Pancreas (tissue), 10 donors: ENCODE data around the gene PFKP. TPM values are rescaled to one million over a fixed set of nuclear protein-coding genes. Genes with fewer than 3 reads are reported as not detected.

Source experiments
- ATAC-seq, 4 donors: fragments of 200-7000 bp; cut with Tn5 transposase; one replicate each; pipeline versions ENCODE4 v1.8.0 to v1.9.1; 2020; ENCODE audit warnings: mild to moderate bottlenecking in 4 of 4, moderate library complexity in 4 of 4
- DNase-seq, 6 donors: peaks; one replicate each; pipeline ENCODE4 v3.0.0-alpha.2; 2020
- FAIRE-seq: peaks from 2 replicates; lab custom pipeline; 2012; peaks lifted over from hg19 to GRCh38; lab: Jason Lieb, UNC
- H3K27ac ChIP-seq, 4 donors: fragments of 200-600 bp; sonication (generic); 1 replicate in 3 of 4; 2 replicates in 1 of 4; pipeline versions ENCODE4 v1.5.0 to v1.8.0; 2020
- H3K27me3 ChIP-seq, 4 donors: fragments of 200-600 bp; one replicate each; pipeline ENCODE4 v1.8.0; 2021
- H3K36me3 ChIP-seq, 3 donors: fragments of 200-600 bp; sonication (generic) in 1 of 3; one replicate each; pipeline versions ENCODE4 v1.5.0 to v1.8.0; 2020 to 2021
- H3K4me1 ChIP-seq, 3 donors: fragments of 200-600 bp; one replicate each; pipeline ENCODE4 v1.8.0; 2021
- H3K4me3 ChIP-seq, 4 donors: fragments of 200-600 bp; sonication (generic) in 2 of 4; one replicate each; pipeline versions ENCODE4 v1.5.0 to v1.8.0; 2020 to 2021
- H3K9me3 ChIP-seq, 4 donors: fragments of 200-600 bp; one replicate each; pipeline ENCODE4 v1.8.0; 2021
- WGBS, 2 donors: extraction: QIAGEN DNeasy Blood & Tissue Kit; methylation state at CpG; one replicate each; pipeline ENCODE4 v1.1.7; 2013; 5-methylcytosine and 5-hydroxymethylcytosine counted together
- intact Hi-C, 3 donors: fragments of 100-400 bp; cut with DNase I; formaldehyde crosslinking; loops; one replicate each; pipeline versions ENCODE4 v1.11.1 to v1.14.2; 2022
- polyA plus RNA-seq, 2 donors: library from polyadenylated mRNA; stranded (reverse); fragments of 200-250 nt; gene quantifications; one replicate each; pipeline ENCODE4 v1.2.3, GENCODE V29; 2013
- total RNA-seq, 6 donors: library from RNA; stranded (reverse); fragmentation: NEBNext Ultra II Directional in 4 of 6; extraction: Animal tissue kit (Norgen Biotek cat#: 25700) in 4 of 6; gene quantifications; one replicate each; pipeline versions ENCODE4 v1.2.1 to v1.2.4, GENCODE V29; 2021 to 2023
- TF ChIP-seq, protein P1 (sequence below), 4 donors: fragments of 200-600 bp; sonication (generic) in 3 of 4; IDR thresholded peaks; one replicate each; pipeline versions ENCODE4 v1.5.0 to v1.8.0; 2021; ENCODE audit warnings: antibody characterized with exemption in 4 of 4
- donor health status: healthy with polysubstance abuse.
- donor health status: DM: no; HTN: no; CAD: no; lungs with moderate emphysema.
- donor health status: DM: no; HTN: no; CAD: no.
- donor health status: control.
- donor health status: control.
- donor health status: Bipolar disorder and iron deficiency.
- donor health status: DM: yes; HTN: yes; CAD: no.
- donor health status: DM: no; HTN: no; CAD: no.
- donor health status: DM: no; HTN: no; CAD: no.
- donor health status: DM: yes; HTN: yes; CAD: no.

Gene PFKP
- total and polyA plus RNA-seq, 8 donors: 6.8 to 32.5 (median 14.1) TPM

DNA sequence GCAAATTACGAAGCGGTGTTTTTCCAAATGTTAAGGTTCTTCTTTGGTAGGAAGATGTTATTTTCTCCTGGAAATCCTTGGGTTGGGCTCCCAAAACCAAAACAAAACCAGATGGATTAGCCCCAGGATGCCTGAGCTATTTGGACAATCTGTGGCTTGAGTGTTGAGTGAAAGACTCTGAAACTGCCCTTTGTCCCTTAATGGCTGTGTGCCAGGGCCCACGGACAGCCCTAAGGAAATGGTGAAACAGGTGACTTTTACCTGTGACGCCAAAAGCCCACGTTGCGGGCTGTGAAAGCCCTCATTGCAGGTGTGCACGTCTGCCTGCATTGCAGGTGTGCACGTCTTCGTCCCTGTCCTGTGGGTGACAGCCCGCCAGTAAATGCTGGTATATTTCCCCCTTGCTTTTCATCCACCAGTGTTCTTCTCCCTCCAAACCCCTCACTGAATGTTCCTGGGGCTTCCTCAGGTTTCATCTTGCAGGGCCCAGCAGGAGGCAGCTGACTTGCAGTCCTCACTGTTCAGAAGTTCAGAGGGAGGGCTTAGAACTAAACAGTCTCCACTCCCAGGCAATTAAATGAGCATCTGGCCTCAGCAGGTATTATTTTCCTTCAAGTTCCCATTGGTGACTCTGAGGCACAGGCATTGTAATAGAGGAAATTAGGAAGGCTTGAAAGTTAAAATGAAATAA is 10.7 kb downstream of the PFKP start:
- H3K9me3 ChIP-seq: no peaks in the 10 kb centered on the region
- intact Hi-C loops: no loop called here
- 57 to 61% methylated on average over 10 of the region's 10 CpGs for WGBS, 2 donors
- ATAC-seq: no peak
- TF ChIP-seq, protein P1, sequence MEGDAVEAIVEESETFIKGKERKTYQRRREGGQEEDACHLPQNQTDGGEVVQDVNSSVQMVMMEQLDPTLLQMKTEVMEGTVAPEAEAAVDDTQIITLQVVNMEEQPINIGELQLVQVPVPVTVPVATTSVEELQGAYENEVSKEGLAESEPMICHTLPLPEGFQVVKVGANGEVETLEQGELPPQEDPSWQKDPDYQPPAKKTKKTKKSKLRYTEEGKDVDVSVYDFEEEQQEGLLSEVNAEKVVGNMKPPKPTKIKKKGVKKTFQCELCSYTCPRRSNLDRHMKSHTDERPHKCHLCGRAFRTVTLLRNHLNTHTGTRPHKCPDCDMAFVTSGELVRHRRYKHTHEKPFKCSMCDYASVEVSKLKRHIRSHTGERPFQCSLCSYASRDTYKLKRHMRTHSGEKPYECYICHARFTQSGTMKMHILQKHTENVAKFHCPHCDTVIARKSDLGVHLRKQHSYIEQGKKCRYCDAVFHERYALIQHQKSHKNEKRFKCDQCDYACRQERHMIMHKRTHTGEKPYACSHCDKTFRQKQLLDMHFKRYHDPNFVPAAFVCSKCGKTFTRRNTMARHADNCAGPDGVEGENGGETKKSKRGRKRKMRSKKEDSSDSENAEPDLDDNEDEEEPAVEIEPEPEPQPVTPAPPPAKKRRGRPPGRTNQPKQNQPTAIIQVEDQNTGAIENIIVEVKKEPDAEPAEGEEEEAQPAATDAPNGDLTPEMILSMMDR (IDR thresholded peaks at IDR 0.05): no peak
- FAIRE-seq: no peak
- H3K4me3 ChIP-seq: no peak overlapping the region
- no peak overlapping the region for H3K27ac ChIP-seq
- no peaks in the 10 kb centered on the region for H3K27me3 ChIP-seq
- no peak for DNase-seq
- H3K4me1 ChIP-seq: no peaks in the 10 kb centered on the region
- no peaks in the 10 kb centered on the region for H3K36me3 ChIP-seq

DNA sequence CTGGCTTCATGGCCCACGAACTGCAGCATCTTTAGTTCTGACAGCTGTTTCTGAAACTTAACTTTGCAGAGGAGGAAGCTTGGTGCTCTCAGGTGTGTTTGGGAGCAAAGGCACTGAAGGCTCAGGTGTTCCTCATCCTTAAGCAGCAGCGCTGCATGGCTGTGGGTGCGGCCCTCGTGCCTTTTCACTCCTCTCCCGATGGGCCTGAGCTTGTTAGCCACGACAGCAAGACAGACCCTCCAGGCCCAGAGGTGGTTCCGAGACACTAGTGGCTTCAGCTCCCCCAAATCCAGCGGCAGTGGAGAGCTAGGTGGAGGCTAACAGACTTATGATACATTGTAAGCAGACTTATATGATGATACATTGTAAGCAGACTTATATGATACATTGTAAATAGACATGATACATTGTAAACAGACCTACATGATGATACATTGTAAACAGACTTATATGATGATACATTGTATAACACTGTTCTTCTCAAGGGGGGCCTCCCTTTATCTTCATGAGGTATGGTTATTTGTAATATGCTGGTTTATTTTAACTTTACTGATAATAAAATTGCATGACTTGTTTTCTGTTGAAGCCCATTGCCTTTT is 14.1 kb downstream of the PFKP start:
- DNase-seq: no peak
- TF ChIP-seq, protein P1 (IDR thresholded peaks at IDR 0.05): no peak
- no peak for ATAC-seq
- intact Hi-C loops: no loop called here
- H3K27me3 ChIP-seq: no peaks in the 10 kb centered on the region
- FAIRE-seq: no peak
- H3K36me3 ChIP-seq: no peaks in the 10 kb centered on the region
- H3K27ac ChIP-seq: no peak overlapping the region
- 68 to 73% methylated on average over 8 of the region's 8 CpGs for WGBS, 2 donors
- no peaks in the 10 kb centered on the region for H3K4me1 ChIP-seq
- no peak overlapping the region for H3K4me3 ChIP-seq
- H3K9me3 ChIP-seq: no peaks in the 10 kb centered on the region

DNA sequence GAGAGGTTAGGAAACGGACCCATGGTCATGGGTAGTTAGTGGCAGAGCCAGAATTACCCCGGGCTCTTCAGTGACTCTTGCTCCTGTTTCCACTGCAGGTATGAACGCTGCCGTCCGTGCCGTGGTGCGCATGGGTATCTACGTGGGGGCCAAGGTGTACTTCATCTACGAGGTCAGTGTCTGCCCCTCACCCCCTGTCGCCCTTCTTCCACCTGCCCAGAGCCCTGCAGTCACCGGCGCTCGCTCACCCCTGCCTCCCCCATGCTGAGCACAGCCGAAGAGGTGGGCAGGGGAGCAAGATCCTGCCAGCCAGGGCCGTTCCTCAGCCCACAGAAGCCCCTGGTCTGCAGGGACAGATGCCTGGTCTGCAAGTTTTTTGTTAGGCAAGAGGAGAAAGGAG is 14.9 kb downstream of the PFKP start:
- TF ChIP-seq, protein P1 (IDR thresholded peaks at IDR 0.05): no peak

DNA sequence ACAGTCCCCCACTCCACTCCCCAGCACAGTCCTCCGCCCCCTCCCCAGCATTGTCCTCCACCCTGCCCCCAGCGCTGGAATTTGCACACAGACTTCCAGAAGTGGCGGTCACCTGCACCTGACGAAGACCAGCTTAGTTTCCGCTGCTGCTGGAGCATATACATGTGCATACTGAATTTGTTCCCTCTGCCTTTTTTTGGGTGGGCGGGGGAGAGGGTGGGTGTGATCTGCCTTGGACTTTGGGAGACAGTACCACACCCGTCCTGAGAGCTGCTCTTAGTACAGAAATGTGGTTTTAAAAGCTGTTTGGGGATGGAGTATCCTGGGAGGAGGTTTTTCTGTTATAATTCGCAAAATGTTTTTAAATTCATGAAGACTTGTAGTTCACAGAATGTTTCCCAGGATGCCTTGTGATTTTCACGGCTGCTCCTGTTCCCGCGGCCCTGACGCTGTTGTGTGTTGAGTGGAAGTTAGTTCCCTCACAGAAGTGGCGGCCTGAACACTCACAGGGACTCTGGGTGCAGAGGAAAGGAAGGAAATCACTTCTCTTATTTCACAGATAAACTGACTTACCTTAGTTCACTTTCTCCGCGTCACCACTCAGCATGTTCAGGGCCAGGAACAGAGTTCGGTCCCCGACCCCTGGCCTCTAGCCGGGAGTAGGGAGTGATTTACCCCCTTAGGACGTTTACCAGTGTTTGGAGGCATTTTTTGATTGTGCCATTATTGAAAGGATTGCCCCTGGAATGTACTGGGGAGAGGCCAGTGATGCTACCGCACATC is 18.6 kb downstream of the PFKP start:
- Histone ChIP-seq H3K4me1 (peaks cover 0 to 5% (median 5%) of the 10 kb centered on the region in 3 donors), H3K27ac (no peak overlapping the region), H3K27me3 (no peaks in the 10 kb centered on the region), H3K4me3 (no peak overlapping the region), H3K9me3 (no peaks in the 10 kb centered on the region), H3K36me3 (no peaks in the 10 kb centered on the region)
- intact Hi-C loops: no loop called here
- ATAC-seq: no peak
- 63 to 68% methylated on average over 20 of the region's 20 CpGs for WGBS, 2 donors
- no peak for FAIRE-seq
- TF ChIP-seq, protein P1 (IDR thresholded peaks at IDR 0.05): no peak
- DNase-seq: peak in 1 of 6 donors; percentile 31

More for the DNA sequence above, 14.9 kb downstream of the PFKP start:
- H3K36me3 ChIP-seq: no peaks in the 10 kb centered on the region
- FAIRE-seq (no peak), ATAC-seq (no peak), DNase-seq (no peak)
- no peaks in the 10 kb centered on the region for H3K4me1 ChIP-seq
- intact Hi-C loops: no loop called here
- H3K4me3 ChIP-seq: no peak overlapping the region
- no peaks in the 10 kb centered on the region for H3K27me3 ChIP-seq
- no peaks in the 10 kb centered on the region for H3K9me3 ChIP-seq
- WGBS, 2 donors: 72 to 77% methylated on average over 15 of the region's 15 CpGs
- H3K27ac ChIP-seq: no peak overlapping the region
